Cardiac atrium fibroblast (primary cell): ENCODE data around the gene AGBL4. TPM values are rescaled to one million over a fixed set of nuclear protein-coding genes. Genes with fewer than 3 reads are reported as not detected.

Source experiments
- total RNA-seq: library from RNA; depleted of rRNA; stranded (reverse); fragments of >200 nt; gene quantifications from 2 replicates; pipeline ENCODE4 v1.2.3, GENCODE V29; 2015

Gene AGBL4
- total RNA-seq: not detected in 2 replicates

GRCh38 chr1:50023292-50024159, at the start of gene AGBL4:
TSS of gene AGBL4 (minus strand) at chr1:50023954.

GRCh38 chr1:48776393-48777218, 1247.1 kb downstream of the AGBL4 start, which contains the start of gene BEND5:
TSS of gene BEND5 (minus strand) at chr1:48776891. CDS start at chr1:48776831, 60 bp downstream.

Other genes with a start within 250 kb of the AGBL4 start
- not detected in 2 replicates for gene ELAVL4, start 85.0 kb upstream of the AGBL4 start, total RNA-seq